Mesendoderm (in vitro differentiated cells): ENCODE measurements around the gene NSL1.
"Not testable (repeated sequence)": the region's sequence is repeated elsewhere in the genome, so short reads cannot be mapped to it uniquely, and the experiment has no call there.

ENCODE experiments used
- DNase-seq: peaks from one replicate; pipeline ENCODE4 v3.0.0; 2013
- H2AK5ac ChIP-seq: 2 replicates; pipeline ENCODE4 v1.6.1; 2013; ENCODE audit warnings: low read length, inconsistent platforms
- H2BK120ac ChIP-seq: 2 replicates; pipeline ENCODE4 v1.6.1; 2013; ENCODE audit warnings: low read depth, mild to moderate bottlenecking, low read length, moderate library complexity, mixed read lengths
- H2BK15ac ChIP-seq: replicated peaks from 2 replicates; pipeline ENCODE4 v1.6.1; 2013; ENCODE audit warnings: low read depth, mild to moderate bottlenecking, moderate library complexity
- H2BK5ac ChIP-seq: 2 replicates; pipeline ENCODE4 v1.6.1; 2013; ENCODE audit warnings: low read length, inconsistent platforms
- H3K18ac ChIP-seq: 2 replicates; pipeline ENCODE4 v1.6.1; 2013; ENCODE audit warnings: mild to moderate bottlenecking, low read length, mixed read lengths
- H3K23ac ChIP-seq: one replicate; pipeline ENCODE4 v1.6.1; 2013; ENCODE audit warnings: low read length
- H3K27ac ChIP-seq: 2 replicates; pipeline ENCODE4 v1.5.1; 2013; ENCODE audit warnings: low read depth, mild to moderate bottlenecking, inconsistent platforms, low read length, moderate library complexity
- H3K27me3 ChIP-seq: 2 replicates; pipeline ENCODE4 v1.6.1; 2013; ENCODE audit warnings: low read length, control low read depth, mild to moderate bottlenecking, inconsistent platforms; ENCODE audit not compliant: insufficient read depth, poor library complexity
- H3K36me3 ChIP-seq: 2 replicates; pipeline ENCODE4 v1.6.1; 2013; ENCODE audit warnings: low read length, inconsistent platforms; ENCODE audit not compliant: control insufficient read depth, insufficient read depth
- H3K4ac ChIP-seq: one replicate; pipeline ENCODE4 v1.6.1; 2013; ENCODE audit warnings: low read depth, mild to moderate bottlenecking, low read length, moderate library complexity
- H3K4me1 ChIP-seq: 2 replicates; pipeline ENCODE4 v1.6.1; 2013; ENCODE audit warnings: low read depth, low read length, inconsistent platforms; ENCODE audit not compliant: control insufficient read depth
- H3K4me2 ChIP-seq: 2 replicates; pipeline ENCODE4 v1.6.1; 2013; ENCODE audit warnings: low read length
- H3K4me3 ChIP-seq: 2 replicates; pipeline ENCODE4 v1.5.1; 2013; ENCODE audit warnings: mild to moderate bottlenecking, low read length
- H3K56ac ChIP-seq: one replicate; pipeline ENCODE4 v1.6.1; 2013; ENCODE audit warnings: low read length
- H3K79me1 ChIP-seq: 2 replicates; pipeline ENCODE4 v1.6.1; 2013; ENCODE audit warnings: low read length, inconsistent platforms
- H3K79me2 ChIP-seq: 2 replicates; pipeline ENCODE4 v1.6.1; 2013; ENCODE audit warnings: mild to moderate bottlenecking, low read length; ENCODE audit not compliant: control insufficient read depth, insufficient read depth
- H3K9ac ChIP-seq: 2 replicates; pipeline ENCODE4 v1.6.1; 2013; ENCODE audit warnings: low read length, inconsistent platforms
- H4K5ac ChIP-seq: one replicate; pipeline ENCODE4 v1.6.1; 2013; ENCODE audit warnings: low read length
- H4K8ac ChIP-seq: one replicate; pipeline ENCODE4 v1.6.1; 2013; ENCODE audit warnings: low read depth, mild to moderate bottlenecking, control low read depth, low read length, moderate library complexity
- WGBS: extraction: QIAGEN DNeasy Blood & Tissue Kit; methylation state at CpG from one replicate; pipeline ENCODE4 v1.1.7; 2013; ENCODE audit warnings: low lambda C conversion rate, missing lambda C conversion rate; ENCODE audit not compliant: insufficient coverage; ENCODE audit errors: extremely low coverage; 5-methylcytosine and 5-hydroxymethylcytosine counted together

NSL1 gene

GRCh38 chr1:212724679-212725078 lies 66.9 kb downstream of the NSL1 start:
- H3K4me1 ChIP-seq, H3K4me3 ChIP-seq, DNase-seq, H3K79me1 ChIP-seq, H2BK120ac ChIP-seq, H3K23ac ChIP-seq, H3K9ac ChIP-seq, H4K5ac ChIP-seq, H3K18ac ChIP-seq, H2BK5ac ChIP-seq, H3K79me2 ChIP-seq, H3K4me2 ChIP-seq, H2AK5ac ChIP-seq, H3K27ac ChIP-seq, H3K56ac ChIP-seq, H3K4ac ChIP-seq, H2BK15ac ChIP-seq, H3K36me3 ChIP-seq, H3K27me3 ChIP-seq, H4K8ac ChIP-seq: not testable (repeated sequence)
- WGBS = no CpG with 5 or more reads among the region's 34 CpGs

GRCh38 chr1:212722270-212722957 lies 69.2 kb downstream of the NSL1 start:
- Histone ChIP-seq H3K4me2 (no peak overlapping the region), H4K8ac (no peak overlapping the region), H2BK5ac (no peak overlapping the region), H2AK5ac (no peak overlapping the region), H3K36me3 (no peaks in the 10 kb centered on the region), H3K79me1 (no peaks in the 10 kb centered on the region), H2BK120ac (no peak overlapping the region), H3K4me1 (no peaks in the 10 kb centered on the region), H4K5ac (no peak overlapping the region), H3K56ac (no peak overlapping the region), H3K79me2 (no peaks in the 10 kb centered on the region), H3K4ac (no peak overlapping the region), H2BK15ac (no peak overlapping the region), H3K23ac (no peak overlapping the region), H3K27me3 (no peaks in the 10 kb centered on the region), H3K4me3 (no peak overlapping the region), H3K9ac (no peak overlapping the region), H3K27ac (no peak overlapping the region), H3K18ac (no peak overlapping the region)
- no peak for DNase-seq
- WGBS = no CpG with 5 or more reads among the region's 3 CpGs

GRCh38 chr1:212721388-212722247 lies 70.0 kb downstream of the NSL1 start:
- no peak overlapping the region for H3K27ac ChIP-seq
- no peak overlapping the region for H3K9ac ChIP-seq
- no peak overlapping the region for H2BK120ac ChIP-seq
- H4K8ac ChIP-seq = no peak overlapping the region
- no peak overlapping the region for H2BK5ac ChIP-seq
- H3K27me3 ChIP-seq = no peaks in the 10 kb centered on the region
- no peak overlapping the region for H3K23ac ChIP-seq
- H4K5ac ChIP-seq = no peak overlapping the region
- H3K4me3 ChIP-seq = no peak overlapping the region
- no peak overlapping the region for H3K18ac ChIP-seq
- no peak overlapping the region for H2AK5ac ChIP-seq
- H3K56ac ChIP-seq = no peak overlapping the region
- no CpG with 5 or more reads among the region's 9 CpGs for WGBS
- H2BK15ac ChIP-seq = no peak overlapping the region
- DNase-seq = peak; percentile 11
- H3K36me3 ChIP-seq = no peaks in the 10 kb centered on the region
- H3K4ac ChIP-seq = no peak overlapping the region
- no peaks in the 10 kb centered on the region for H3K4me1 ChIP-seq
- no peaks in the 10 kb centered on the region for H3K79me1 ChIP-seq
- no peak overlapping the region for H3K4me2 ChIP-seq
- H3K79me2 ChIP-seq = no peaks in the 10 kb centered on the region

- no peaks in the 10 kb centered on the region for H3K79me2 ChIP-seq
- no peaks in the 10 kb centered on the region for H3K36me3 ChIP-seq
- no peaks in the 10 kb centered on the region for H3K27me3 ChIP-seq
- no peak overlapping the region for H3K18ac ChIP-seq
- H2BK5ac ChIP-seq = no peak overlapping the region
- no peak overlapping the region for H3K4me2 ChIP-seq
- no peak overlapping the region for H2BK15ac ChIP-seq
- H3K4me1 ChIP-seq = no peaks in the 10 kb centered on the region
- DNase-seq = no peak
- H3K79me1 ChIP-seq = no peaks in the 10 kb centered on the region
- H2BK120ac ChIP-seq = no peak overlapping the region
- no peak overlapping the region for H3K23ac ChIP-seq
- H2AK5ac ChIP-seq = no peak overlapping the region
- no peak overlapping the region for H3K56ac ChIP-seq
- no peak overlapping the region for H3K27ac ChIP-seq
- H3K9ac ChIP-seq = no peak overlapping the region
- WGBS = no CpG with 5 or more reads among the region's 2 CpGs
- no peak overlapping the region for H3K4me3 ChIP-seq
- no peak overlapping the region for H4K8ac ChIP-seq
- H3K4ac ChIP-seq = no peak overlapping the region
- no peak overlapping the region for H4K5ac ChIP-seq
Observed at GRCh38 chr1:212719633-212720032, 71.9 kb downstream of the NSL1 start.

GRCh38 chr1:212718499-212718898 lies 73.1 kb downstream of the NSL1 start:
- no CpG with 5 or more reads among the region's 4 CpGs for WGBS

More at GRCh38 chr1:212718499-212718898, 73.1 kb downstream of the NSL1 start:
- no peak overlapping the region for H3K56ac ChIP-seq
- no peak overlapping the region for H4K5ac ChIP-seq
- no peak overlapping the region for H2AK5ac ChIP-seq
- H3K23ac ChIP-seq = no peak overlapping the region
- H3K4me3 ChIP-seq = no peak overlapping the region
- no peak overlapping the region for H3K18ac ChIP-seq
- H3K79me1 ChIP-seq = no peaks in the 10 kb centered on the region
- DNase-seq = peak; percentile 61
- no peaks in the 10 kb centered on the region for H3K79me2 ChIP-seq
- H3K4ac ChIP-seq = no peak overlapping the region
- no peaks in the 10 kb centered on the region for H3K36me3 ChIP-seq
- H2BK5ac ChIP-seq = no peak overlapping the region
- no peak overlapping the region for H3K4me2 ChIP-seq
- H3K27me3 ChIP-seq = no peaks in the 10 kb centered on the region
- H3K27ac ChIP-seq = no peak overlapping the region
- no peaks in the 10 kb centered on the region for H3K4me1 ChIP-seq
- H3K9ac ChIP-seq = no peak overlapping the region
- no peak overlapping the region for H2BK120ac ChIP-seq
- H2BK15ac ChIP-seq = no peak overlapping the region
- no peak overlapping the region for H4K8ac ChIP-seq
